ENCODE measurements around the gene RTN1. TPM values are rescaled to one million over a fixed set of nuclear protein-coding genes. Genes with fewer than 3 reads are reported as not detected.

The RTN1 gene
- total and polyA plus RNA-seq, 10 of the 15 experiments (the other 5 are each of a cell fraction or from before 2014, with no cell fraction given) = 0.03 to 0.55 (median 0.13) TPM; not detected in 4

GRCh38 chr14:59699442-59699841 is 171.1 kb downstream of the RTN1 start (continued):
- no peak for TF ChIP-seq ZBTB40 (IDR thresholded peaks at IDR 0.05; ENCODE audit: borderline replicate concordance)

GRCh38 chr14:59698793-59699192 is 171.8 kb downstream of the RTN1 start:
- no peaks in the 10 kb centered on the region for H3K9me3 ChIP-seq (replicated peaks; ENCODE audit: control insufficient read depth, insufficient read depth, low read length)
- CTCF ChIA-PET = no interaction called here
- H3K36me3 ChIP-seq (ENCODE audit: control insufficient read depth in 2 of 2, insufficient read depth in 2 of 2, low read length in 1 of 2) = no peaks in the 10 kb centered on the region
- POLR2A ChIA-PET = no interaction called here
- H3K27ac ChIP-seq (ENCODE audit: control insufficient read depth, insufficient read depth) = no peak overlapping the region
- no peak overlapping the region for H2AFZ ChIP-seq (ENCODE audit: control insufficient read depth, low read depth, low read length)
- no peaks in the 10 kb centered on the region for H3K27me3 ChIP-seq (replicated peaks in 1 of 2; ENCODE audit: control insufficient read depth in 2 of 2, insufficient read depth in 2 of 2, low read length in 1 of 2)
- SMC1A ChIA-PET (ENCODE audit: uncharacterized antibody, unreplicated experiment) = interaction anchor here (1.0 to 1.4 kb wide), 3 partner anchors 9 to 11 kb away, joined by 3 to 4 read pairs (median 3); no protein-coding TSS in a partner anchor
- ATAC-seq = no peak
- BruUV-seq (replicated peaks) = no TSS peak
- intact Hi-C loops (cut with micrococcal nuclease; ENCODE audit: unreplicated experiment) = no loop called here
- H3K4me2 ChIP-seq (ENCODE audit: control insufficient read depth, insufficient read depth) = no peak overlapping the region
- in situ Hi-C loops (cut with MboI) = no loop called here
- H3K9ac ChIP-seq (ENCODE audit: control insufficient read depth, insufficient read depth, low read length) = no peak overlapping the region
- FAIRE-seq = no peak
- no peak for DNase-seq (ENCODE audit: low read depth, low spot score)
- RAD21 ChIA-PET (ENCODE audit: unreplicated experiment) = no interaction called here
- WGBS (ENCODE audit: insufficient coverage, insufficient replicate concordance, low lambda C conversion rate, missing lambda C conversion rate) = 40% methylated on average over 2 of the region's 2 CpGs
- no peaks in the 10 kb centered on the region for H4K20me1 ChIP-seq (ENCODE audit: control insufficient read depth, insufficient read depth)
- no peaks in the 10 kb centered on the region for H3K79me2 ChIP-seq (ENCODE audit: control insufficient read depth, insufficient read depth, low read length)
- H3K4me3 ChIP-seq = no peak overlapping the region
- H3K4me1 ChIP-seq (ENCODE audit: control insufficient read depth, insufficient read depth, low read length) = no peaks in the 10 kb centered on the region
- TF ChIP-seq LARP7 (IDR thresholded peaks at IDR 0.05) (no peak), SUZ12 (IDR thresholded peaks at IDR 0.05; ENCODE audit: unreplicated experiment) (no peak), ZBED1 (IDR thresholded peaks at IDR 0.05; ENCODE audit: borderline replicate concordance) (no peak), USF2 (IDR thresholded peaks at IDR 0.05; ENCODE audit: borderline replicate concordance, low read depth, low read length) (no peak), PKNOX1 (IDR thresholded peaks at IDR 0.05) (no peak), PAX8 (IDR thresholded peaks at IDR 0.05) (no peak), PRDM15 (CRISPR knock-in tag; IDR thresholded peaks at IDR 0.05) (no peak), GABPA (IDR thresholded peaks at IDR 0.05; ENCODE audit: low read depth) (no peak), RB1 (IDR thresholded peaks at IDR 0.05; ENCODE audit: borderline replicate concordance) (no peak), ZNF384 (IDR thresholded peaks at IDR 0.05; ENCODE audit: borderline replicate concordance, low read depth, low read length) (no peak), CBX3 (IDR thresholded peaks at IDR 0.05; ENCODE audit: borderline replicate concordance, low read depth) (no peak), YBX1 (IDR thresholded peaks at IDR 0.05) (no peak), CHD2 (IDR thresholded peaks at IDR 0.05; ENCODE audit: borderline replicate concordance, low read depth, low read length) (no peak)
